HEK293 (cell line): ENCODE measurements around the gene ANKEF1.
"Not testable (repeated sequence)": the region's sequence is repeated elsewhere in the genome, so short reads cannot be mapped to it uniquely, and the experiment has no call there.

Source experiments
- CTCF ChIA-PET: fragments of 350-600 bp; formaldehyde crosslinking; extraction: SDS; loops from one replicate; lab custom pipeline; 2021; ENCODE audit warnings: antibody characterized with exemption; lab: Yijun Ruan, JAX
- POLR2A ChIA-PET: fragments of 300-600 bp; formaldehyde crosslinking; extraction: SDS; loops from one replicate; lab custom pipeline; 2020; ENCODE audit warnings: antibody characterized with exemption, inconsistent platforms; lab: Yijun Ruan, JAX
- H3K27ac ChIP-seq: fragments of 200-500 bp; sonication (Bioruptor generic); 2 replicates; pipeline ENCODE4 v1.5.1; 2014; ENCODE audit warnings: low read depth, low read length, control low read depth, inconsistent platforms; ENCODE audit errors: extremely low read depth
- H3K36me3 ChIP-seq, 2 experiments: fragments of 200-500 bp in 1 of 2; sonication (Bioruptor generic) in 1 of 2; 1 replicate in 1 of 2; 2 replicates in 1 of 2; pipeline ENCODE4 v1.5.1; 2014 to 2017; ENCODE audit warnings: inconsistent platforms in 2 of 2, low read length in 2 of 2; ENCODE audit not compliant: control insufficient read depth in 2 of 2, insufficient read depth in 1 of 2
- H3K4me1 ChIP-seq: fragments of 200-500 bp; sonication (Bioruptor generic); 2 replicates; pipeline ENCODE4 v1.5.1; 2014; ENCODE audit warnings: mild to moderate bottlenecking, low read length, inconsistent platforms; ENCODE audit not compliant: control insufficient read depth, insufficient read depth
- H3K4me3 ChIP-seq: 2 replicates; pipeline ENCODE4 v1.5.1; 2011; ENCODE audit warnings: low read depth, mild to moderate bottlenecking, control low read depth, low read length, moderate library complexity
- H3K9me3 ChIP-seq: fragments of 200-500 bp; sonication (Bioruptor generic); 2 replicates; pipeline ENCODE4 v1.5.1; 2014; ENCODE audit warnings: low read depth, low read length, inconsistent platforms; ENCODE audit not compliant: control insufficient read depth, insufficient read depth
- KLF10 ChIP-seq: fragments of 450-650 bp; IDR thresholded peaks from 2 replicates; pipeline ENCODE4 v1.5.1; 2018; ENCODE audit warnings: missing biosample characterization, mild to moderate bottlenecking, missing genetic modification characterization
- SALL2 ChIP-seq: fragments of 450-650 bp; formaldehyde crosslinking; IDR thresholded peaks from 2 replicates; pipeline ENCODE4 v1.5.0; 2017; ENCODE audit warnings: missing biosample characterization, mild to moderate bottlenecking, missing genetic modification characterization, borderline replicate concordance
- ZNF114 ChIP-seq: fragments of 450-650 bp; formaldehyde crosslinking; IDR thresholded peaks from 2 replicates; pipeline ENCODE4 v1.5.0; 2017; ENCODE audit warnings: missing biosample characterization, missing genetic modification characterization
- ZNF121 ChIP-seq: fragments of 450-650 bp; formaldehyde crosslinking; IDR thresholded peaks from 2 replicates; pipeline ENCODE4 v1.5.1; 2016; ENCODE audit warnings: missing biosample characterization, missing genetic modification characterization
- ZNF184 ChIP-seq: fragments of 450-650 bp; IDR thresholded peaks from 2 replicates; pipeline ENCODE4 v1.5.1; 2018; ENCODE audit warnings: missing biosample characterization, mild to moderate bottlenecking, missing genetic modification characterization
- ZNF221 ChIP-seq: fragments of 450-650 bp; formaldehyde crosslinking; IDR thresholded peaks from 2 replicates; pipeline ENCODE4 v1.5.1; 2017; ENCODE audit warnings: missing biosample characterization, missing genetic modification characterization, borderline replicate concordance
- ZNF341 ChIP-seq: fragments of 450-650 bp; formaldehyde crosslinking; IDR thresholded peaks from 2 replicates; pipeline ENCODE4; 2016; ENCODE audit warnings: low read depth, missing biosample characterization, missing genetic modification characterization
- ZNF366 ChIP-seq: fragments of 450-650 bp; formaldehyde crosslinking; conservative IDR thresholded peaks from 2 replicates; pipeline ENCODE4 v1.5.1; 2016; ENCODE audit warnings: missing biosample characterization, missing genetic modification characterization
- ZNF610 ChIP-seq: fragments of 450-650 bp; formaldehyde crosslinking; IDR thresholded peaks from 2 replicates; pipeline ENCODE4 v1.5.1; 2016; ENCODE audit warnings: missing biosample characterization, missing genetic modification characterization, borderline replicate concordance
- ZNF707 ChIP-seq: fragments of 450-650 bp; formaldehyde crosslinking; IDR thresholded peaks from 2 replicates; pipeline ENCODE4 v1.5.1; 2016; ENCODE audit warnings: missing biosample characterization, missing genetic modification characterization
- TF ChIP-seq, protein P1 (sequence below): fragments of 450-650 bp; formaldehyde crosslinking; IDR thresholded peaks from 2 replicates; pipeline ENCODE4 v1.5.1; 2016; ENCODE audit warnings: missing biosample characterization, missing genetic modification characterization, low read depth
- TF ChIP-seq, protein P2 (sequence below): fragments of 450-650 bp; formaldehyde crosslinking; optimal IDR thresholded peaks from 2 replicates; pipeline ENCODE3; 2016; ENCODE audit warnings: missing biosample characterization, mild to moderate bottlenecking, missing genetic modification characterization
- TF ChIP-seq, protein P3 (sequence below): fragments of 450-650 bp; formaldehyde crosslinking; IDR thresholded peaks from 2 replicates; pipeline ENCODE4 v1.5.1; 2016; ENCODE audit warnings: missing biosample characterization, missing genetic modification characterization
- TF ChIP-seq, protein P4 (sequence below): fragments of 450-650 bp; formaldehyde crosslinking; IDR thresholded peaks from 2 replicates; pipeline ENCODE4 v1.5.1; 2016; ENCODE audit warnings: missing biosample characterization, missing genetic modification characterization

Gene ANKEF1

DNA sequence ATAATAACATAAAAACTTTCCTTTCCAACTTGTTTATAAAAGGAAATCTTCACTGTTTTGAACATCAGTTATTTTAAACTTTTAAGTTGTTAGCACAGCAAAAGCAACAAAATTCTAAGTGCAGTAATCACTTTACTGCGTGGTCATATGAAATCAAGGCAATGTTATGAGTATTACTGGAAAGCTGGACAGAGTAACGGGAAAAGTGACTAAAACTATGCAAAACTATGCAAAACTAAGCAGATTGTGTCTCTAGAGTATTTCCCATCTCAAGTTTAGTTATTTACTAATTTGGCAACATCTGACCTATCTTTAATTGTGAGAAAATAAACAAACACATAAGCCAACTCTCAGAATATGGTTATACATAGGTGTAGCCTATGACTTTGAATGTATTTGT lies 10.9 kb upstream of the ANKEF1 start:
- Histone ChIP-seq H3K36me3 (no peaks in the 10 kb centered on the region), H3K4me1 (no peaks in the 10 kb centered on the region), H3K9me3 (no peaks in the 10 kb centered on the region), H3K27ac (no peak overlapping the region), H3K4me3 (no peak overlapping the region)
- CTCF ChIA-PET, result interaction anchor here (0.5 kb wide), 1 partner anchor 72 kb away, joined by 3 read pairs; no protein-coding TSS in a partner anchor
- no peak for TF ChIP-seq SALL2
- TF ChIP-seq, protein P1, sequence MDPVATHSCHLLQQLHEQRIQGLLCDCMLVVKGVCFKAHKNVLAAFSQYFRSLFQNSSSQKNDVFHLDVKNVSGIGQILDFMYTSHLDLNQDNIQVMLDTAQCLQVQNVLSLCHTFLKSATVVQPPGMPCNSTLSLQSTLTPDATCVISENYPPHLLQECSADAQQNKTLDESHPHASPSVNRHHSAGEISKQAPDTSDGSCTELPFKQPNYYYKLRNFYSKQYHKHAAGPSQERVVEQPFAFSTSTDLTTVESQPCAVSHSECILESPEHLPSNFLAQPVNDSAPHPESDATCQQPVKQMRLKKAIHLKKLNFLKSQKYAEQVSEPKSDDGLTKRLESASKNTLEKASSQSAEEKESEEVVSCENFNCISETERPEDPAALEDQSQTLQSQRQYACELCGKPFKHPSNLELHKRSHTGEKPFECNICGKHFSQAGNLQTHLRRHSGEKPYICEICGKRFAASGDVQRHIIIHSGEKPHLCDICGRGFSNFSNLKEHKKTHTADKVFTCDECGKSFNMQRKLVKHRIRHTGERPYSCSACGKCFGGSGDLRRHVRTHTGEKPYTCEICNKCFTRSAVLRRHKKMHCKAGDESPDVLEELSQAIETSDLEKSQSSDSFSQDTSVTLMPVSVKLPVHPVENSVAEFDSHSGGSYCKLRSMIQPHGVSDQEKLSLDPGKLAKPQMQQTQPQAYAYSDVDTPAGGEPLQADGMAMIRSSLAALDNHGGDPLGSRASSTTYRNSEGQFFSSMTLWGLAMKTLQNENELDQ (tag by site-specific recombination), result no peak
- TF ChIP-seq ZNF366 (tag by site-specific recombination), result no peak
- no peak for TF ChIP-seq ZNF121
- TF ChIP-seq ZNF707 (tag by site-specific recombination), result no peak
- TF ChIP-seq, protein P2, sequence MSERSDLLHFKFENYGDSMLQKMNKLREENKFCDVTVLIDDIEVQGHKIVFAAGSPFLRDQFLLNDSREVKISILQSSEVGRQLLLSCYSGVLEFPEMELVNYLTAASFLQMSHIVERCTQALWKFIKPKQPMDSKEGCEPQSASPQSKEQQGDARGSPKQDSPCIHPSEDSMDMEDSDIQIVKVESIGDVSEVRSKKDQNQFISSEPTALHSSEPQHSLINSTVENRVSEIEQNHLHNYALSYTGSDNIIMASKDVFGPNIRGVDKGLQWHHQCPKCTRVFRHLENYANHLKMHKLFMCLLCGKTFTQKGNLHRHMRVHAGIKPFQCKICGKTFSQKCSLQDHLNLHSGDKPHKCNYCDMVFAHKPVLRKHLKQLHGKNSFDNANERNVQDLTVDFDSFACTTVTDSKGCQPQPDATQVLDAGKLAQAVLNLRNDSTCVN (tag by site-specific recombination), result no peak
- no peak for TF ChIP-seq ZNF184 (tag by site-specific recombination)
- no peak for TF ChIP-seq KLF10 (tag by site-specific recombination)
- no peak for TF ChIP-seq ZNF341 (tag by site-specific recombination)
- TF ChIP-seq ZNF221, result no peak
- TF ChIP-seq, protein P3, sequence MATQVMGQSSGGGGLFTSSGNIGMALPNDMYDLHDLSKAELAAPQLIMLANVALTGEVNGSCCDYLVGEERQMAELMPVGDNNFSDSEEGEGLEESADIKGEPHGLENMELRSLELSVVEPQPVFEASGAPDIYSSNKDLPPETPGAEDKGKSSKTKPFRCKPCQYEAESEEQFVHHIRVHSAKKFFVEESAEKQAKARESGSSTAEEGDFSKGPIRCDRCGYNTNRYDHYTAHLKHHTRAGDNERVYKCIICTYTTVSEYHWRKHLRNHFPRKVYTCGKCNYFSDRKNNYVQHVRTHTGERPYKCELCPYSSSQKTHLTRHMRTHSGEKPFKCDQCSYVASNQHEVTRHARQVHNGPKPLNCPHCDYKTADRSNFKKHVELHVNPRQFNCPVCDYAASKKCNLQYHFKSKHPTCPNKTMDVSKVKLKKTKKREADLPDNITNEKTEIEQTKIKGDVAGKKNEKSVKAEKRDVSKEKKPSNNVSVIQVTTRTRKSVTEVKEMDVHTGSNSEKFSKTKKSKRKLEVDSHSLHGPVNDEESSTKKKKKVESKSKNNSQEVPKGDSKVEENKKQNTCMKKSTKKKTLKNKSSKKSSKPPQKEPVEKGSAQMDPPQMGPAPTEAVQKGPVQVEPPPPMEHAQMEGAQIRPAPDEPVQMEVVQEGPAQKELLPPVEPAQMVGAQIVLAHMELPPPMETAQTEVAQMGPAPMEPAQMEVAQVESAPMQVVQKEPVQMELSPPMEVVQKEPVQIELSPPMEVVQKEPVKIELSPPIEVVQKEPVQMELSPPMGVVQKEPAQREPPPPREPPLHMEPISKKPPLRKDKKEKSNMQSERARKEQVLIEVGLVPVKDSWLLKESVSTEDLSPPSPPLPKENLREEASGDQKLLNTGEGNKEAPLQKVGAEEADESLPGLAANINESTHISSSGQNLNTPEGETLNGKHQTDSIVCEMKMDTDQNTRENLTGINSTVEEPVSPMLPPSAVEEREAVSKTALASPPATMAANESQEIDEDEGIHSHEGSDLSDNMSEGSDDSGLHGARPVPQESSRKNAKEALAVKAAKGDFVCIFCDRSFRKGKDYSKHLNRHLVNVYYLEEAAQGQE, result no peak
- no peak for TF ChIP-seq ZNF114 (tag by site-specific recombination)
- TF ChIP-seq, protein P4, sequence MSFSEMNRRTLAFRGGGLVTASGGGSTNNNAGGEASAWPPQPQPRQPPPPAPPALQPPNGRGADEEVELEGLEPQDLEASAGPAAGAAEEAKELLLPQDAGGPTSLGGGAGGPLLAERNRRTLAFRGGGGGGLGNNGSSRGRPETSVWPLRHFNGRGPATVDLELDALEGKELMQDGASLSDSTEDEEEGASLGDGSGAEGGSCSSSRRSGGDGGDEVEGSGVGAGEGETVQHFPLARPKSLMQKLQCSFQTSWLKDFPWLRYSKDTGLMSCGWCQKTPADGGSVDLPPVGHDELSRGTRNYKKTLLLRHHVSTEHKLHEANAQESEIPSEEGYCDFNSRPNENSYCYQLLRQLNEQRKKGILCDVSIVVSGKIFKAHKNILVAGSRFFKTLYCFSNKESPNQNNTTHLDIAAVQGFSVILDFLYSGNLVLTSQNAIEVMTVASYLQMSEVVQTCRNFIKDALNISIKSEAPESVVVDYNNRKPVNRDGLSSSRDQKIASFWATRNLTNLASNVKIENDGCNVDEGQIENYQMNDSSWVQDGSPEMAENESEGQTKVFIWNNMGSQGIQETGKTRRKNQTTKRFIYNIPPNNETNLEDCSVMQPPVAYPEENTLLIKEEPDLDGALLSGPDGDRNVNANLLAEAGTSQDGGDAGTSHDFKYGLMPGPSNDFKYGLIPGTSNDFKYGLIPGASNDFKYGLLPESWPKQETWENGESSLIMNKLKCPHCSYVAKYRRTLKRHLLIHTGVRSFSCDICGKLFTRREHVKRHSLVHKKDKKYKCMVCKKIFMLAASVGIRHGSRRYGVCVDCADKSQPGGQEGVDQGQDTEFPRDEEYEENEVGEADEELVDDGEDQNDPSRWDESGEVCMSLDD (tag by site-specific recombination), result no peak
- TF ChIP-seq ZNF610 (tag by site-specific recombination), result no peak
- POLR2A ChIA-PET, result no interaction called here

DNA sequence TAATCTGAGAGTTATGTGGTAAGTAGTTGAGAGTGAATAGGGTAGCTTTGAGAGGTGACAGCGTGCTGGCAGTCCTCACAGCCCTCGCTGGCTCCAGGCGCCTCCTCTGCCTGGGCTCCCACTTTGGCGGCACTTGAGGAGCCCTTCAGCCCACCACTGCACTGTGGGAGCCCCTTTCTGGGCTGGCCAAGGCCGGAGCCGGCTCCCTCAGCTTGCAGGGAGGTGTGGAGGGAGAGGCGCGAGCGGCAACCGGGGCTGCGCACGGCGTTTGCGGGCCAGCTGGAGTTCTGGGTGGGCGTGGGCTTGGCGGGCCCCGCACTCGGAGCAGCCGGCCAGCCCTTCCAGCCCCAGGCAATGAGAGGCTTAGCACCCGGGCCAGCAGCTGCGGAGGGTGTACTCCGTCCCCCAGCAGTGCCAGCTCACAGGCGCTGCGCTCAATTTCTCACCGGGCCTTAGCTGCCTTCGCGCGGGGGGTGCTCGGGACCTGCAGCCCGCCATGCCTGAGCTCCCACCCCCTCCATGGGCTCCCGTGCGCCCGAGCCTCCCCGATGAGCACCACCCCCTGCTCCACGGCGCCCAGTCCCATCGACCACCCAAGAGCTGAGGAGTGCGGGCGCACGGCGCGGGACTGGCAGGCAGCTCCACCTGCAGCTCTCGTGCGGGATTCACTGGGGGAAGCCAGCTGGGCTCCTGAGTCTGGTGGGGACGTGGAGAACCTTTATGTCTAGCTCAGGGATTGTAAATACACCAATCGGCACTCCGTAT lies 3.2 kb upstream of the ANKEF1 start:
- H3K4me1 ChIP-seq, CTCF ChIA-PET, POLR2A ChIA-PET, H3K4me3 ChIP-seq, H3K27ac ChIP-seq, H3K36me3 ChIP-seq, H3K9me3 ChIP-seq: not testable (repeated sequence)

DNA sequence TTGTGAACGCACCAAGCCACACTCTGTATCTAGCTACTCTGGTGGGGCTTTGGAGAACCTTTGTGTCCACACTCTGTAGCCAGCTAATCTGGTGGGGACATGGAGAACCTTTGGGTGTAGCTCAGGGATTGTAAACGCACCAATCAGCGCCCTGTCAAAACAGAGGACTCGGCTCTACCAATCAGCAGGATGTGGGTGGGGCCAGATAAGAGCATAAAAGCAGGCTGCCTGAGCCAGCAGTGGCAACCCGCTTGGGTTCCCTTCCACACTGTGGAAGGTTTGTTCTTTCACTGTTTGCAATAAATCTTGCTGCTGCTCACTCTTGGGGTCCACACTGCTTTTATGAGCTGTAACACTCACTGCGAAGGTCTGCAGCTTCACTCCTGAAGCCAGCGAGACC lies 2.5 kb upstream of the ANKEF1 start:
- POLR2A ChIA-PET, H3K9me3 ChIP-seq, H3K27ac ChIP-seq, CTCF ChIA-PET, H3K4me1 ChIP-seq, H3K4me3 ChIP-seq, H3K36me3 ChIP-seq: not testable (repeated sequence)
